Left colon (tissue), 2 donors: ENCODE results near the gene RSRC1. TPM values are rescaled to one million over a fixed set of nuclear protein-coding genes. Genes with fewer than 3 reads are reported as not detected.
"Not testable (repeated sequence)": the region's sequence is repeated elsewhere in the genome, so short reads cannot be mapped to it uniquely, and the experiment has no call there.

ENCODE experiments used
- ATAC-seq: fragments of 200-7000 bp; cut with Tn5 transposase; one replicate; pipeline ENCODE4 v1.9.1; 2020; ENCODE audit warnings: mild to moderate bottlenecking, moderate library complexity
- DNase-seq, 2 donors: peaks; one replicate each; pipeline ENCODE4 v3.0.0-alpha.2; 2020
- intact Hi-C, 2 donors: fragments of 100-400 bp; cut with DNase I in 1 of 2; cut with micrococcal nuclease in 1 of 2; formaldehyde crosslinking; loops; one replicate each; pipeline versions ENCODE4 v1.11.2 to v1.14.0; 2022; cut with DNase I, micrococcal nuclease
- long read RNA-seq: library from polyadenylated mRNA; unstranded; transcript quantifications from one replicate; pipeline ENCODE4 v2.0.0, GENCODE V29; 2021
- total RNA-seq, 2 donors: library from RNA; stranded (reverse); fragmentation: NEBNext Ultra II Directional; extraction: Animal tissue kit (Norgen Biotek cat#: 25700); gene quantifications; one replicate each; pipeline ENCODE4 v1.2.1, GENCODE V29; 2021
- donor health status: DM: no; HTN: no; CAD: no.
- donor health status: DM: yes; HTN: yes; CAD: no.

RSRC1 gene
- total RNA-seq = 10 to 100 TPM; 24.9 to 30.6 TPM
- long read RNA-seq, partial matches to known transcripts = 5 of 12 reads
- long read RNA-seq, other reads (novel, unspliced or antisense) = 2 of 12 reads

- intact Hi-C loops = no loop called here
- ATAC-seq (peak; percentile 91), DNase-seq (peak; percentile 87 to 90)
Measured at GRCh38 chr3:158109804-158110657, at the start of gene RSRC1. RSRC1 (plus strand) TSS chr3:158110089; CDS start chr3:158122105, 12,016 bp downstream.

GRCh38 chr3:158065574-158065973, 44.3 kb upstream of the RSRC1 start:
- DNase-seq, ATAC-seq, intact Hi-C loops: not testable (repeated sequence)

GRCh38 chr3:158072790-158073189, 37.1 kb upstream of the RSRC1 start:
- intact Hi-C loops = no loop called here
- DNase-seq (no peak), ATAC-seq (no peak)

- intact Hi-C loops = no loop called here
- ATAC-seq (no peak), DNase-seq (no peak)
Measured at GRCh38 chr3:158074591-158074990, 35.3 kb upstream of the RSRC1 start.

GRCh38 chr3:158079599-158079998, 30.3 kb upstream of the RSRC1 start:
- DNase-seq (no peak), ATAC-seq (no peak)
- intact Hi-C loops = no loop called here

- ATAC-seq (no peak), DNase-seq (no peak)
- intact Hi-C loops = no loop called here
Measured at GRCh38 chr3:158084651-158085050, 25.2 kb upstream of the RSRC1 start.

GRCh38 chr3:158085358-158085757, 24.5 kb upstream of the RSRC1 start:
- DNase-seq = no peak
- no peak for ATAC-seq
- intact Hi-C loops = no loop called here

- ATAC-seq (no peak), DNase-seq (no peak)
- intact Hi-C loops = no loop called here
Measured at GRCh38 chr3:158085931-158086330, 24.0 kb upstream of the RSRC1 start.

- no peak for ATAC-seq
- intact Hi-C loops = no loop called here
- DNase-seq = no peak
Measured at GRCh38 chr3:158086361-158086760, 23.5 kb upstream of the RSRC1 start.

- ATAC-seq = peak; percentile 100
- intact Hi-C loops = no loop called here
Measured at GRCh38 chr3:158086776-158087175, 23.1 kb upstream of the RSRC1 start.

GRCh38 chr3:158091531-158091930, 18.4 kb upstream of the RSRC1 start:
- no peak for DNase-seq
- ATAC-seq = no peak
- intact Hi-C loops = no loop called here

More at GRCh38 chr3:158086776-158087175, 23.1 kb upstream of the RSRC1 start:
- no peak for DNase-seq

GRCh38 chr3:158093526-158093925, 16.4 kb upstream of the RSRC1 start:
- ATAC-seq = no peak
- DNase-seq = no peak
- intact Hi-C loops = no loop called here

- no peak for ATAC-seq
Measured at GRCh38 chr3:158094235-158095110, 15.4 kb upstream of the RSRC1 start.

GRCh38 chr3:158095111-158095813, 14.6 kb upstream of the RSRC1 start:
- ATAC-seq = no peak
- no peak for DNase-seq
- intact Hi-C loops = no loop called here

More at GRCh38 chr3:158094235-158095110, 15.4 kb upstream of the RSRC1 start:
- DNase-seq = no peak
- intact Hi-C loops = no loop called here

GRCh38 chr3:158095814-158096704, 13.8 kb upstream of the RSRC1 start:
- intact Hi-C loops = no loop called here
- no peak for DNase-seq
- ATAC-seq = no peak

- DNase-seq = no peak
- ATAC-seq = no peak
- intact Hi-C loops = no loop called here
Measured at GRCh38 chr3:158097081-158097592, 12.8 kb upstream of the RSRC1 start.

- peak; percentile 81 to 84 for DNase-seq
- intact Hi-C loops = no loop called here
- peak; percentile 100 for ATAC-seq
Measured at GRCh38 chr3:158097593-158098308, 12.1 kb upstream of the RSRC1 start.
